Sigmoid colon (tissue), 7 donors: Measurements from ENCODE around the gene FMO2. TPM values are rescaled to one million over a fixed set of nuclear protein-coding genes. Genes with fewer than 3 reads are reported as not detected.

ENCODE experiments used
- DNase-seq: peaks from one replicate; pipeline ENCODE4 v3.0.0-alpha.2; 2019
- H3K27ac ChIP-seq, 4 donors: fragments of 200-600 bp; sonication (generic); one replicate each; pipeline ENCODE4 v1.5.1; 2016 to 2019; ENCODE audit warnings: mild to moderate bottlenecking in 1 of 4
- H3K27me3 ChIP-seq, 3 donors: fragments of 200-600 bp; sonication (generic); one replicate each; pipeline ENCODE4 v1.5.1; 2019; ENCODE audit warnings: mild to moderate bottlenecking in 1 of 3
- H3K36me3 ChIP-seq, 4 donors: fragments of 200-600 bp; sonication (generic); one replicate each; pipeline ENCODE4 v1.5.1; 2016 to 2019
- H3K4me1 ChIP-seq, 4 donors: fragments of 200-600 bp; sonication (generic); one replicate each; pipeline ENCODE4 v1.5.1; 2017 to 2019
- H3K4me3 ChIP-seq, 4 donors: fragments of 200-600 bp; sonication (generic); one replicate each; pipeline ENCODE4 v1.5.1; 2017 to 2019; ENCODE audit warnings: mild to moderate bottlenecking in 2 of 4, moderate library complexity in 1 of 4
- H3K9me3 ChIP-seq, 4 donors: fragments of 200-600 bp in 3 of 4; sonication (generic) in 3 of 4; one replicate each; pipeline versions ENCODE4 v1.5.1 to v1.6.1; 2013 to 2019
- CTCF ChIP-seq, 4 experiments: fragments of 450-650 bp in 3 of 4; fragments of 200-600 bp in 1 of 4; IDR thresholded peaks; one replicate each; pipeline ENCODE4 v1.5.1; 2016 to 2019; ENCODE audit warnings: antibody characterized with exemption in 4 of 4, mild to moderate bottlenecking in 3 of 4, moderate library complexity in 2 of 4
- EP300 ChIP-seq, 4 donors: sonication (generic); formaldehyde crosslinking; IDR thresholded peaks; one replicate each; pipeline ENCODE4 v1.6.1; 2017; ENCODE audit warnings: antibody characterized with exemption in 4 of 4
- POLR2A ChIP-seq, 2 donors: fragments of 450-650 bp; IDR thresholded peaks; one replicate each; pipeline ENCODE4 v1.6.1; 2016; ENCODE audit warnings: antibody characterized with exemption in 2 of 2, mild to moderate bottlenecking in 2 of 2, moderate library complexity in 2 of 2
- POLR2AphosphoS5 ChIP-seq, 4 donors: sonication (generic); formaldehyde crosslinking; IDR thresholded peaks; one replicate each; pipeline ENCODE4 v1.6.1; 2017; ENCODE audit warnings: antibody characterized with exemption in 4 of 4
- WGBS, 2 donors: extraction: QIAGEN DNeasy Blood & Tissue Kit; methylation state at CpG; one replicate each; pipeline ENCODE4 v1.1.7; 2013; 5-methylcytosine and 5-hydroxymethylcytosine counted together
- intact Hi-C: fragments of 100-400 bp; cut with DNase I; formaldehyde crosslinking; loops from one replicate; pipeline ENCODE4 v1.15.1; 2023
- polyA plus RNA-seq, 3 donors: library from polyadenylated mRNA; stranded (reverse); fragments of 200-250 nt; gene quantifications; one replicate each; pipeline ENCODE4 v1.2.3, GENCODE V29; 2013
- total RNA-seq, 4 donors: library from RNA; depleted of rRNA; stranded (reverse); fragments of >200 nt; gene quantifications; one replicate each; pipeline ENCODE4 v1.1.0, GENCODE V29; 2016
- donor health status: healthy with polysubstance abuse.
- donor health status: Bipolar disorder and iron deficiency.
- donor health status: healthy.

FMO2 gene
- total and polyA plus RNA-seq, 7 donors: 0.23 to 35.1 (median 4.2) TPM

GRCh38 chr1:171191992-171192391 lies 6.9 kb downstream of the FMO2 start:
- no peak for TF ChIP-seq EP300 (IDR thresholded peaks at IDR 0.05)
- WGBS, 2 donors: 28 to 61% methylated on average over 1 of the region's 1 CpG
- Histone ChIP-seq H3K27me3 (no peaks in the 10 kb centered on the region), H3K4me1 (no peaks in the 10 kb centered on the region), H3K9me3 (no peaks in the 10 kb centered on the region), H3K4me3 (no peak overlapping the region), H3K36me3 (no peaks in the 10 kb centered on the region), H3K27ac (peak overlapping the region in 1 of 4 donors; percentile 29)
- DNase-seq: no peak
- intact Hi-C loops: no loop called here

DNA sequence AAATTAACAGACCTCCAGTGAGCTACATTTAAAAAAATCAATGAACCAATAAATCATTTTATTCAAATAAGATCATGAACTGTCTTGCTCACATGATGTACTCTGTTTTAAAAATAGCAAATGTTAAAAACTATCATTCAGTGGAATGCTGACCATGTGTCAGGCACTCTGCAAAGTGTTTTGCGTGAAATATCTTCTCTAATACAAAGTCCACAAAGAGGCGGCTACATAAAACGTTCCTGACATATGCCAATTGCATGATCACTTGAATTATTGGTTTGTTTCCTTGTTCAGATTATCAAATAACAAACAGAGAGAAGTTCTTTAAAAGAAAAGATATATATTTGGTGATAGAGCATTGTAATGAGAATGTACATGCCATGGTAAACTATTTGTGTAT lies 10.7 kb downstream of the FMO2 start:
- intact Hi-C loops: no loop called here
- TF ChIP-seq POLR2AphosphoS5 (IDR thresholded peaks at IDR 0.05) (no peak), POLR2A (IDR thresholded peaks at IDR 0.05) (no peak), EP300 (IDR thresholded peaks at IDR 0.05) (no peak), CTCF (IDR thresholded peaks at IDR 0.05) (no peak)
- Histone ChIP-seq H3K4me3 (no peak overlapping the region), H3K9me3 (no peaks in the 10 kb centered on the region), H3K4me1 (no peaks in the 10 kb centered on the region), H3K27me3 (no peaks in the 10 kb centered on the region), H3K36me3 (no peaks in the 10 kb centered on the region), H3K27ac (no peak overlapping the region)
- DNase-seq: no peak
- 19 to 63% methylated on average over 3 of the region's 3 CpGs for WGBS, 2 donors

DNA sequence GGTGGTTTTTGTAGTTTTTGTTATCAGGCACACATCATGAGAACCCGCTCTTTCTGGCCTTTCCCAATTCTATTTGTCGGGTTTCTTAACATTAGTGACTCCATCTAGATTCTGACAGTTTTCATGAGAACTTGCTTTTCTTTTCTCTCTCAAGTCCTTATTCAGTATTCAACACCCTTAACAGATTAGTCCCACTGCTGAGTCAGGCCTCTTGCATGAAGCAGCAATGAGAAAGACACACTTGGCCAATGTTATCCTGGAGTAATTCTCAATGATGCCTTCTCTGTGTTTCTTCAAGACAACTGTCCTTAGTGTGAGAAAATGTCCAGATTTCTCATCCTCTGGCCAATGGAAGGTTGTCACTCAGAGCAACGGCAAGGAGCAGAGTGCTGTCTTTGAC lies 11.3 kb downstream of the FMO2 start:
- H3K27me3 ChIP-seq: no peaks in the 10 kb centered on the region
- no peaks in the 10 kb centered on the region for H3K36me3 ChIP-seq
- H3K4me1 ChIP-seq: no peaks in the 10 kb centered on the region
- intact Hi-C loops: no loop called here
- H3K9me3 ChIP-seq: no peaks in the 10 kb centered on the region
- no peak overlapping the region for H3K4me3 ChIP-seq
- TF ChIP-seq CTCF (IDR thresholded peaks at IDR 0.05) (no peak), POLR2A (IDR thresholded peaks at IDR 0.05) (no peak), EP300 (IDR thresholded peaks at IDR 0.05) (no peak), POLR2AphosphoS5 (IDR thresholded peaks at IDR 0.05) (no peak)
- WGBS, 2 donors: 91 to 97% methylated on average over 3 of the region's 3 CpGs
- DNase-seq: no peak
- H3K27ac ChIP-seq: no peak overlapping the region

- no peak overlapping the region for H3K4me3 ChIP-seq
- no peaks in the 10 kb centered on the region for H3K9me3 ChIP-seq
- H3K36me3 ChIP-seq: no peaks in the 10 kb centered on the region
- no peaks in the 10 kb centered on the region for H3K4me1 ChIP-seq
- intact Hi-C loops: no loop called here
- TF ChIP-seq POLR2AphosphoS5 (IDR thresholded peaks at IDR 0.05): no peak
- TF ChIP-seq POLR2A (IDR thresholded peaks at IDR 0.05): no peak
- TF ChIP-seq EP300 (IDR thresholded peaks at IDR 0.05): no peak
- TF ChIP-seq CTCF (IDR thresholded peaks at IDR 0.05): no peak
- 95 to 97% methylated on average over 3 of the region's 3 CpGs for WGBS, 2 donors
- no peaks in the 10 kb centered on the region for H3K27me3 ChIP-seq
- DNase-seq: no peak
- H3K27ac ChIP-seq: no peak overlapping the region
These were observed 13.0 kb downstream of the FMO2 start for GRCh38 chr1:171198081-171198480.

DNA sequence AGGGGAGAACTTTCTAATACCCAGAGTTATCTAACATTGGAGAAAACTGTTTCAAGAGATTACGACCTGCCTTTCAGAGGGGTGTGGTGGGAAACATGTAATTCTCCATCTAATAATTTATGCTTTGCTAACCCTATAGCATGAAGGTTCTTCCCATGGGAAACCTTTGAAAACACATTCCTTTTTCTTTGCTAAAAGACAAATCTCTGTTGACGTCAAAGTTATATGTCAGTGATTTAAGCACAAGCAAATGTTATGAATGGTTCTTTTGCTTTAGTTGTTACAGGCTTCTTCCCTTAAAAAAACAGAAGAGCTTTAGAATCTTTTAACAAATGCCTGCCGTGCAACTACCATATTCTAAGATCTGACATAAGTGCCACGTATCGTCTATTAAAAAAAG lies 19.2 kb downstream of the FMO2 start:
- no peak for DNase-seq
- TF ChIP-seq POLR2A (IDR thresholded peaks at IDR 0.05): no peak
- no peak for TF ChIP-seq POLR2AphosphoS5 (IDR thresholded peaks at IDR 0.05)
- TF ChIP-seq EP300 (IDR thresholded peaks at IDR 0.05): no peak
- no peak for TF ChIP-seq CTCF (IDR thresholded peaks at IDR 0.05)
- Histone ChIP-seq H3K27ac (no peak overlapping the region), H3K4me1 (no peaks in the 10 kb centered on the region), H3K9me3 (no peaks in the 10 kb centered on the region), H3K4me3 (no peak overlapping the region), H3K27me3 (no peaks in the 10 kb centered on the region), H3K36me3 (no peaks in the 10 kb centered on the region)
- intact Hi-C loops: no loop called here
- 93 to 94% methylated on average over 5 of the region's 5 CpGs for WGBS, 2 donors
